ENCODE results near the gene WNT2B. TPM values are rescaled to one million over a fixed set of nuclear protein-coding genes. Genes with fewer than 3 reads are reported as not detected.

Gene WNT2B
- total RNA-seq, 1 experiment from 2014 or later = 1.2 TPM

DNA sequence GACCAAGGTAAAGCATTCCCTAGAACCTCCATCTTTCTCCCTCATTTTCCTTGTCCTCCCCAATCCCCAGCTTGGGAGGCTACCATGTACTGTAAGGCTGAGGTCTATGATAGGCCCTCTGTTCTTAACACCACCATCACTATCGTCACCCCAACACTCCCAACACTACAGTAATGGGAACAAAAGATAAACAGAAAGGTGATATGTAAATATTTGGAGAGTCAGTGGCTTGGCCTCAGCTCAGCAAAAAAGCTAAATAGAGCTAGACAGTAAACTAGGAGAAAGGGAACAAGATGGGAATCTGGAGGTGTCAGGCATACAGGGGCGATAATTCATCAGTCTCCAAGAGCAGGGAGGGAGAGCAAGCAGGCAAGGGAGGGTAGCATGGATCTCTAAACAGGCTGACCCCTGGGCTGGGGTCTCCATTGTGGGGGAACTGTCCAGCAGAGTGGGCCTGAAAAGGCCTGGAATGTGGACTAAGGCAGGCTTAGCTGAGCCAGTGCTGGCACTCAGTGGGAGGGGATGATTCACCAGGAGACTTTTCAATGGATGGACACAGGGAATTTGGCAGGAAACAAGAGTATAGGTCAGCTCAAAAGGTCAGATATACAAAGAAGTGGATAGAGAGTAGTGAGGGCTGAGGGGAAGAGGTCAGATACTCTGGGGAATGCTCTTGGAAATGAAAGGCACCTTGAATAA is 6.7 kb downstream of the WNT2B start:
- no peak overlapping the region for H3K27ac Mint-ChIP-seq
- CTCF ChIA-PET = interaction anchor here (0.9 kb wide), 1 partner anchor 13 kb away, joined by 3 read pairs; no protein-coding TSS in a partner anchor
- DNase-seq (ENCODE audit: low spot score) = peak; percentile 44

DNA sequence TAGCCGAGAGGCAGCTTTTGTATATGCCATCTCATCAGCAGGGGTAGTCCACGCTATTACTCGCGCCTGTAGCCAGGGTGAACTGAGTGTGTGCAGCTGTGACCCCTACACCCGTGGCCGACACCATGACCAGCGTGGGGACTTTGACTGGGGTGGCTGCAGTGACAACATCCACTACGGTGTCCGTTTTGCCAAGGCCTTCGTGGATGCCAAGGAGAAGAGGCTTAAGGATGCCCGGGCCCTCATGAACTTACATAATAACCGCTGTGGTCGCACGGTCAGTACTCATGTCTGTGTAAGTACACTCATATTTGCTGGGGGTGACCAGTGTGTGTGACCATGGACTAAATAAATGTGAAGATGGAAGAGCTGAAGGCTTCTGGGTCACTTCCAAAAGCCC is 7.4 kb downstream of the WNT2B start:
- Mint-ChIP-seq H3K36me3 (no peaks in the 10 kb centered on the region), H3K4me1 (peaks cover 11% of the 10 kb centered on the region), H3K27me3 (ENCODE audit: low read depth) (peaks cover 24% of the 10 kb centered on the region), H3K9me3 (no peaks in the 10 kb centered on the region), H3K4me3 (no peak overlapping the region), H3K27ac (no peak overlapping the region)
- ChIA-PET CTCF (interaction anchor here (0.9 to 1.4 kb wide), 2 partner anchors 11 to 14 kb away, joined by 3 read pairs; no protein-coding TSS in a partner anchor), POLR2A (interaction anchor here (0.5 kb wide), 2 partner anchors 45 to 498 kb away, joined by 4 read pairs; no protein-coding TSS in a partner anchor)
- DNase-seq (ENCODE audit: low spot score) = no peak
- ATAC-seq = no peak
- TF ChIP-seq CREB1 (CRISPR knock-in tag; IDR thresholded peaks at IDR 0.05) (no peak), NR1H2 (CRISPR knock-in tag; IDR thresholded peaks at IDR 0.05) (no peak), EMX1 (CRISPR knock-in tag; IDR thresholded peaks at IDR 0.05) (no peak), SMAD3 (CRISPR knock-in tag; IDR thresholded peaks at IDR 0.05; ENCODE audit: borderline replicate concordance) (no peak), TEAD4 (CRISPR knock-in tag; IDR thresholded peaks at IDR 0.05) (no peak), NR3C1 (CRISPR knock-in tag; conservative IDR thresholded peaks at IDR 0.05; ENCODE audit: low read depth) (no peak)
- TF ChIP-seq, protein P1, sequence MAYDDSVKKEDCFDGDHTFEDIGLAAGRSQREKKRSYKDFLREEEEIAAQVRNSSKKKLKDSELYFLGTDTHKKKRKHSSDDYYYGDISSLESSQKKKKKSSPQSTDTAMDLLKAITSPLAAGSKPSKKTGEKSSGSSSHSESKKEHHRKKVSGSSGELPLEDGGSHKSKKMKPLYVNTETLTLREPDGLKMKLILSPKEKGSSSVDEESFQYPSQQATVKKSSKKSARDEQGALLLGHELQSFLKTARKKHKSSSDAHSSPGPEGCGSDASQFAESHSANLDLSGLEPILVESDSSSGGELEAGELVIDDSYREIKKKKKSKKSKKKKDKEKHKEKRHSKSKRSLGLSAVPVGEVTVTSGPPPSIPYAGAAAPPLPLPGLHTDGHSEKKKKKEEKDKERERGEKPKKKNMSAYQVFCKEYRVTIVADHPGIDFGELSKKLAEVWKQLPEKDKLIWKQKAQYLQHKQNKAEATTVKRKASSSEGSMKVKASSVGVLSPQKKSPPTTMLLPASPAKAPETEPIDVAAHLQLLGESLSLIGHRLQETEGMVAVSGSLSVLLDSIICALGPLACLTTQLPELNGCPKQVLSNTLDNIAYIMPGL (CRISPR knock-in tag; IDR thresholded peaks at IDR 0.05) = no peak
- TF ChIP-seq, protein P2, sequence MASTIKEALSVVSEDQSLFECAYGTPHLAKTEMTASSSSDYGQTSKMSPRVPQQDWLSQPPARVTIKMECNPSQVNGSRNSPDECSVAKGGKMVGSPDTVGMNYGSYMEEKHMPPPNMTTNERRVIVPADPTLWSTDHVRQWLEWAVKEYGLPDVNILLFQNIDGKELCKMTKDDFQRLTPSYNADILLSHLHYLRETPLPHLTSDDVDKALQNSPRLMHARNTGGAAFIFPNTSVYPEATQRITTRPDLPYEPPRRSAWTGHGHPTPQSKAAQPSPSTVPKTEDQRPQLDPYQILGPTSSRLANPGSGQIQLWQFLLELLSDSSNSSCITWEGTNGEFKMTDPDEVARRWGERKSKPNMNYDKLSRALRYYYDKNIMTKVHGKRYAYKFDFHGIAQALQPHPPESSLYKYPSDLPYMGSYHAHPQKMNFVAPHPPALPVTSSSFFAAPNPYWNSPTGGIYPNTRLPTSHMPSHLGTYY (CRISPR knock-in tag; IDR thresholded peaks at IDR 0.05) = no peak
- TF ChIP-seq, protein P3, sequence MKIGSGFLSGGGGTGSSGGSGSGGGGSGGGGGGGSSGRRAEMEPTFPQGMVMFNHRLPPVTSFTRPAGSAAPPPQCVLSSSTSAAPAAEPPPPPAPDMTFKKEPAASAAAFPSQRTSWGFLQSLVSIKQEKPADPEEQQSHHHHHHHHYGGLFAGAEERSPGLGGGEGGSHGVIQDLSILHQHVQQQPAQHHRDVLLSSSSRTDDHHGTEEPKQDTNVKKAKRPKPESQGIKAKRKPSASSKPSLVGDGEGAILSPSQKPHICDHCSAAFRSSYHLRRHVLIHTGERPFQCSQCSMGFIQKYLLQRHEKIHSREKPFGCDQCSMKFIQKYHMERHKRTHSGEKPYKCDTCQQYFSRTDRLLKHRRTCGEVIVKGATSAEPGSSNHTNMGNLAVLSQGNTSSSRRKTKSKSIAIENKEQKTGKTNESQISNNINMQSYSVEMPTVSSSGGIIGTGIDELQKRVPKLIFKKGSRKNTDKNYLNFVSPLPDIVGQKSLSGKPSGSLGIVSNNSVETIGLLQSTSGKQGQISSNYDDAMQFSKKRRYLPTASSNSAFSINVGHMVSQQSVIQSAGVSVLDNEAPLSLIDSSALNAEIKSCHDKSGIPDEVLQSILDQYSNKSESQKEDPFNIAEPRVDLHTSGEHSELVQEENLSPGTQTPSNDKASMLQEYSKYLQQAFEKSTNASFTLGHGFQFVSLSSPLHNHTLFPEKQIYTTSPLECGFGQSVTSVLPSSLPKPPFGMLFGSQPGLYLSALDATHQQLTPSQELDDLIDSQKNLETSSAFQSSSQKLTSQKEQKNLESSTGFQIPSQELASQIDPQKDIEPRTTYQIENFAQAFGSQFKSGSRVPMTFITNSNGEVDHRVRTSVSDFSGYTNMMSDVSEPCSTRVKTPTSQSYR (CRISPR knock-in tag; IDR thresholded peaks at IDR 0.05) = no peak

More for the DNA sequence above, 6.7 kb downstream of the WNT2B start:
- no peak for TF ChIP-seq GTF2I (CRISPR knock-in tag; conservative IDR thresholded peaks at IDR 0.05)
- TF ChIP-seq GABPB1 (CRISPR knock-in tag; IDR thresholded peaks at IDR 0.05) = no peak
- TF ChIP-seq IRF2 (CRISPR knock-in tag; IDR thresholded peaks at IDR 0.05; ENCODE audit: borderline replicate concordance, low read depth) = no peak
- TF ChIP-seq ETV6 (CRISPR knock-in tag; IDR thresholded peaks at IDR 0.05) = no peak
- TF ChIP-seq, protein P4, sequence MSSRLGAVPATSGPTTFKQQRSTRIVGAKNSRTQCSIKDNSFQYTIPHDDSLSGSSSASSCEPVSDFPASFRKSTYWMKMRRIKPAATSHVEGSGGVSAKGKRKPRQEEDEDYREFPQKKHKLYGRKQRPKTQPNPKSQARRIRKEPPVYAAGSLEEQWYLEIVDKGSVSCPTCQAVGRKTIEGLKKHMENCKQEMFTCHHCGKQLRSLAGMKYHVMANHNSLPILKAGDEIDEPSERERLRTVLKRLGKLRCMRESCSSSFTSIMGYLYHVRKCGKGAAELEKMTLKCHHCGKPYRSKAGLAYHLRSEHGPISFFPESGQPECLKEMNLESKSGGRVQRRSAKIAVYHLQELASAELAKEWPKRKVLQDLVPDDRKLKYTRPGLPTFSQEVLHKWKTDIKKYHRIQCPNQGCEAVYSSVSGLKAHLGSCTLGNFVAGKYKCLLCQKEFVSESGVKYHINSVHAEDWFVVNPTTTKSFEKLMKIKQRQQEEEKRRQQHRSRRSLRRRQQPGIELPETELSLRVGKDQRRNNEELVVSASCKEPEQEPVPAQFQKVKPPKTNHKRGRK (CRISPR knock-in tag; IDR thresholded peaks at IDR 0.05; ENCODE audit: borderline replicate concordance) = no peak
- Mint-ChIP-seq H3K27me3 (ENCODE audit: low read depth) (peaks cover 31% of the 10 kb centered on the region), H3K4me3 (no peak overlapping the region), H3K9me3 (no peaks in the 10 kb centered on the region), H3K36me3 (no peaks in the 10 kb centered on the region), H3K4me1 (peaks cover 16% of the 10 kb centered on the region)
- peak; percentile 76 for ATAC-seq
- POLR2A ChIA-PET = interaction anchor here (0.5 kb wide), 1 partner anchor 46 kb away, joined by 4 read pairs; no protein-coding TSS in a partner anchor

DNA sequence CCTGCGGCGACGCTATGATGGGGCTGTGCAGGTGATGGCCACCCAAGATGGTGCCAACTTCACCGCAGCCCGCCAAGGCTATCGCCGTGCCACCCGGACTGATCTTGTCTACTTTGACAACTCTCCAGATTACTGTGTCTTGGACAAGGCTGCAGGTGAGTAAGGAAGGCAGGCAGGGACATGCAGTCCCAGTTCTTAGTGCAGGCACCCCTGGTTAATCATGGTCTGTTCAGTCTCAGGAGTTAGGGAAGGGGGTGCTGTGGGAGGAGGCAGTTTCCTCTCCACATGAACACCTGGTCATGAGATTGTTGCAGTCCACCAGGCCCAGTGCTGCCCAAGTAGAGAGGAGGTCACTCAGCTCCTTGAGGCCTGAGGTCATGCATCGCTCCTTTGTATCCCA is 8.5 kb downstream of the WNT2B start:
- CTCF ChIA-PET = interaction anchor here (1.4 kb wide), 1 partner anchor 12 kb away, joined by 3 read pairs; no protein-coding TSS in a partner anchor
- no peak for DNase-seq (ENCODE audit: low spot score)
- no peak overlapping the region for H3K27ac Mint-ChIP-seq
- peaks cover 13% of the 10 kb centered on the region for H3K27me3 Mint-ChIP-seq (ENCODE audit: low read depth)
- POLR2A ChIA-PET = no interaction called here
- ATAC-seq = no peak
- no peaks in the 10 kb centered on the region for H3K9me3 Mint-ChIP-seq
- no peak overlapping the region for H3K4me3 Mint-ChIP-seq
- H3K4me1 Mint-ChIP-seq = peaks cover 5% of the 10 kb centered on the region
- H3K36me3 Mint-ChIP-seq = no peaks in the 10 kb centered on the region
- no peak for TF ChIP-seq RORB (CRISPR knock-in tag; IDR thresholded peaks at IDR 0.05)
- no peak for TF ChIP-seq HMGA2 (CRISPR knock-in tag; IDR thresholded peaks at IDR 0.05)
- TF ChIP-seq, protein P5, sequence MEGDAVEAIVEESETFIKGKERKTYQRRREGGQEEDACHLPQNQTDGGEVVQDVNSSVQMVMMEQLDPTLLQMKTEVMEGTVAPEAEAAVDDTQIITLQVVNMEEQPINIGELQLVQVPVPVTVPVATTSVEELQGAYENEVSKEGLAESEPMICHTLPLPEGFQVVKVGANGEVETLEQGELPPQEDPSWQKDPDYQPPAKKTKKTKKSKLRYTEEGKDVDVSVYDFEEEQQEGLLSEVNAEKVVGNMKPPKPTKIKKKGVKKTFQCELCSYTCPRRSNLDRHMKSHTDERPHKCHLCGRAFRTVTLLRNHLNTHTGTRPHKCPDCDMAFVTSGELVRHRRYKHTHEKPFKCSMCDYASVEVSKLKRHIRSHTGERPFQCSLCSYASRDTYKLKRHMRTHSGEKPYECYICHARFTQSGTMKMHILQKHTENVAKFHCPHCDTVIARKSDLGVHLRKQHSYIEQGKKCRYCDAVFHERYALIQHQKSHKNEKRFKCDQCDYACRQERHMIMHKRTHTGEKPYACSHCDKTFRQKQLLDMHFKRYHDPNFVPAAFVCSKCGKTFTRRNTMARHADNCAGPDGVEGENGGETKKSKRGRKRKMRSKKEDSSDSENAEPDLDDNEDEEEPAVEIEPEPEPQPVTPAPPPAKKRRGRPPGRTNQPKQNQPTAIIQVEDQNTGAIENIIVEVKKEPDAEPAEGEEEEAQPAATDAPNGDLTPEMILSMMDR (IDR thresholded peaks at IDR 0.05) = no peak
- TF ChIP-seq, protein P1 (CRISPR knock-in tag; IDR thresholded peaks at IDR 0.05) = no peak
- TF ChIP-seq, protein P6, sequence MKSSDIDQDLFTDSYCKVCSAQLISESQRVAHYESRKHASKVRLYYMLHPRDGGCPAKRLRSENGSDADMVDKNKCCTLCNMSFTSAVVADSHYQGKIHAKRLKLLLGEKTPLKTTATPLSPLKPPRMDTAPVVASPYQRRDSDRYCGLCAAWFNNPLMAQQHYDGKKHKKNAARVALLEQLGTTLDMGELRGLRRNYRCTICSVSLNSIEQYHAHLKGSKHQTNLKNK (CRISPR knock-in tag; IDR thresholded peaks at IDR 0.05) = no peak
- TF ChIP-seq TEAD1 (CRISPR knock-in tag; IDR thresholded peaks at IDR 0.05) = no peak
- TF ChIP-seq SMAD3 (CRISPR knock-in tag; IDR thresholded peaks at IDR 0.05; ENCODE audit: borderline replicate concordance) = no peak

All from WTC11 (cell line).